NCI-H226 (cell line): ENCODE data around the gene ENPP1.
A peak's percentile ranks its signal among the peaks of the same experiment; 100 is the strongest.

Experiments used
- DNase-seq: peaks from one replicate; pipeline ENCODE4 v3.0.0-alpha.2; 2015

Gene ENPP1

GRCh38 chr6:131807644-131808459, at the start of gene ENPP1:
Gene ENPP1, plus strand, starts transcription at chr6:131808020. Its CDS starts 16 bp downstream, at chr6:131808036.
- peak; percentile 55 for DNase-seq

GRCh38 chr6:131758920-131759319, 48.9 kb upstream of the ENPP1 start:
- no peak for DNase-seq

GRCh38 chr6:131761060-131761761, 46.6 kb upstream of the ENPP1 start:
- peak; percentile 50 for DNase-seq

- DNase-seq = no peak
These were observed 46.1 kb upstream of the ENPP1 start for GRCh38 chr6:131761762-131762067.

- DNase-seq = no peak
These were observed 44.8 kb upstream of the ENPP1 start for GRCh38 chr6:131762984-131763383.

- no peak for DNase-seq
These were observed 44.1 kb upstream of the ENPP1 start for GRCh38 chr6:131763749-131764148.

GRCh38 chr6:131764350-131764749, 43.5 kb upstream of the ENPP1 start:
- DNase-seq = no peak

- peak; percentile 23 for DNase-seq
These were observed 42.6 kb upstream of the ENPP1 start for GRCh38 chr6:131765081-131765803.

- DNase-seq = no peak
These were observed 42.0 kb upstream of the ENPP1 start for GRCh38 chr6:131765804-131766135.

GRCh38 chr6:131766631-131767030, 41.2 kb upstream of the ENPP1 start:
- DNase-seq = no peak

- no peak for DNase-seq
These were observed 38.9 kb upstream of the ENPP1 start for GRCh38 chr6:131768964-131769363.

- no peak for DNase-seq
These were observed 38.3 kb upstream of the ENPP1 start for GRCh38 chr6:131769385-131770141.

GRCh38 chr6:131770776-131771175, 37.0 kb upstream of the ENPP1 start:
- no peak for DNase-seq

- no peak for DNase-seq
These were observed 34.4 kb upstream of the ENPP1 start for GRCh38 chr6:131773284-131773950.

GRCh38 chr6:131775886-131776285, 31.9 kb upstream of the ENPP1 start:
- DNase-seq = no peak

GRCh38 chr6:131776985-131777384, 30.8 kb upstream of the ENPP1 start:
- DNase-seq = no peak

GRCh38 chr6:131778169-131778568, 29.7 kb upstream of the ENPP1 start:
- no peak for DNase-seq

- no peak for DNase-seq
These were observed 28.5 kb upstream of the ENPP1 start for GRCh38 chr6:131779304-131779703.

- no peak for DNase-seq
These were observed 27.2 kb upstream of the ENPP1 start for GRCh38 chr6:131780600-131780999.

GRCh38 chr6:131781687-131782086, 26.1 kb upstream of the ENPP1 start:
- no peak for DNase-seq

GRCh38 chr6:131782764-131783163, 25.1 kb upstream of the ENPP1 start:
- no peak for DNase-seq

GRCh38 chr6:131784561-131784960, 23.3 kb upstream of the ENPP1 start:
- no peak for DNase-seq

GRCh38 chr6:131787079-131787478, 20.7 kb upstream of the ENPP1 start:
- DNase-seq = no peak
